CD4-positive, CD25-positive, alpha-beta regulatory T cell (primary cell): ENCODE data around the gene ALDH8A1. TPM values are rescaled to one million over a fixed set of nuclear protein-coding genes. Genes with fewer than 3 reads are reported as not detected.

Experiments
- ATAC-seq, 2 donors: fragments of 150-1000 bp; cut with Tn5 transposase; one replicate each; pipeline ENCODE4 v1.10.0; 2021; ENCODE audit warnings: low read depth in 2 of 2, moderate number of reproducible peaks in 2 of 2, moderate library complexity in 1 of 2
- DNase-seq, 3 donors: peaks; one replicate each; pipeline versions ENCODE4 v3.0.0 to v3.0.0-alpha.2; 2012 to 2022; ENCODE audit warnings: mixed read lengths in 1 of 3
- H3K27ac ChIP-seq: one replicate; pipeline ENCODE4 v1.7.0; 2013; ENCODE audit warnings: mild to moderate bottlenecking, low read length; ENCODE audit not compliant: insufficient read depth, poor library complexity, severe bottlenecking
- H3K27me3 ChIP-seq: one replicate; pipeline ENCODE4 v1.7.0; 2013; ENCODE audit warnings: low read length; ENCODE audit not compliant: control insufficient read depth, insufficient read depth
- H3K36me3 ChIP-seq: one replicate; pipeline ENCODE4 v1.7.0; 2013; ENCODE audit warnings: mild to moderate bottlenecking, low read length, moderate library complexity; ENCODE audit not compliant: control insufficient read depth, insufficient read depth
- H3K4me1 ChIP-seq: 2 replicates; pipeline ENCODE4 v1.7.0; 2013; ENCODE audit warnings: mild to moderate bottlenecking, low read length; ENCODE audit not compliant: insufficient read depth, control insufficient read depth, poor library complexity, severe bottlenecking
- H3K4me3 ChIP-seq: one replicate; pipeline ENCODE4 v1.7.0; 2013; ENCODE audit warnings: low read depth, mild to moderate bottlenecking, low read length, moderate library complexity
- H3K9me3 ChIP-seq, 2 experiments: 1 replicate in 1 of 2; 2 replicates in 1 of 2; pipeline ENCODE4 v1.7.0; 2013; ENCODE audit warnings: low read length in 2 of 2, mild to moderate bottlenecking in 1 of 2, moderate library complexity in 1 of 2; ENCODE audit not compliant: control insufficient read depth in 2 of 2
- H3K27ac Mint-ChIP-seq, 3 donors: one replicate each; pipeline ENCODE4 v1.8.0; 2020 to 2022; ENCODE audit warnings: mild to moderate bottlenecking in 3 of 3, mixed read lengths in 3 of 3, moderate library complexity in 2 of 3
- H3K27me3 Mint-ChIP-seq: one replicate; pipeline ENCODE4 v1.8.0; 2022; ENCODE audit warnings: mild to moderate bottlenecking, mixed read lengths
- H3K36me3 Mint-ChIP-seq: one replicate; pipeline ENCODE4 v1.8.0; 2020; ENCODE audit warnings: mixed read lengths
- H3K4me1 Mint-ChIP-seq, 4 donors: one replicate each; pipeline ENCODE4 v1.8.0; 2020 to 2022; ENCODE audit warnings: mixed read lengths in 4 of 4, mild to moderate bottlenecking in 1 of 4
- H3K4me3 Mint-ChIP-seq, 4 donors: one replicate each; pipeline ENCODE4 v1.8.0; 2020 to 2022; ENCODE audit warnings: mild to moderate bottlenecking in 4 of 4, mixed read lengths in 4 of 4, moderate library complexity in 3 of 4
- H3K9me3 Mint-ChIP-seq, 7 donors: one replicate each; pipeline ENCODE4 v1.8.0; 2020 to 2022; ENCODE audit warnings: mixed read lengths in 7 of 7, mild to moderate bottlenecking in 3 of 7, moderate library complexity in 2 of 7
- polyA plus RNA-seq, 4 donors: library from polyadenylated mRNA; unstranded; fragments of 300-500 nt; fragmentation: Illumina TruSeq; gene quantifications; one replicate each; pipeline ENCODE4 v1.2.3, GENCODE V29; 2021
- total RNA-seq: library from RNA; stranded (reverse); gene quantifications from one replicate; pipeline ENCODE4 v1.2.3, GENCODE V29; 2022

ALDH8A1 gene
- total and polyA plus RNA-seq, 5 donors from 2014 or later = 0.39 to 4.4 TPM; not detected in 3

DNA sequence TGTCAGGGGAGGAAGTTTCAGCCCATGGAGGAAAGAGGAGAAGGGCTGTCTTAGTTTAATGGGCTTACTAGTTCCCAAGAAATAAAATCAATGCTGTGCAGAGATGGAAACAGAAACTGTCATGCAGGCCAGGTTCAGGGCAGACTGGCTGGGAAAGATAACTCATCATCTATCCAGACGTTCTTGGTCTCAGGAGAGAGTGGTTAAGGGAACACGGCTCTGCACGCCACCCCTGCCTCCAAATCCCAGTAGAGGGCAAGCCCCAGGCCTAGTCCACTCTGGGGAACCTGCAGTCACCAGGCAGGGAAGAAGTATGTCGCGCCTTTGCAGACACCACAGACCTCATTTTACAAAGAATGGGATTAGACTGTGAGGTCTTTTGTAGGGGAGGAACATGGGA is 12.5 kb downstream of the ALDH8A1 start:
- Histone ChIP-seq H3K4me3 (no peak overlapping the region), H3K27me3 (no peaks in the 10 kb centered on the region), H3K4me1 (peaks cover 5% of the 10 kb centered on the region), H3K36me3 (no peaks in the 10 kb centered on the region), H3K9me3 (no peaks in the 10 kb centered on the region), H3K27ac (no peak overlapping the region)
- no peaks in the 10 kb centered on the region for H3K27me3 Mint-ChIP-seq
- no peak for ATAC-seq
- DNase-seq = no peak
- no peaks in the 10 kb centered on the region for H3K9me3 Mint-ChIP-seq
- H3K4me3 Mint-ChIP-seq = no peak overlapping the region
- H3K36me3 Mint-ChIP-seq = peaks cover 11% of the 10 kb centered on the region
- H3K27ac Mint-ChIP-seq = peak overlapping the region in 1 of 3 donors; percentile 20
- H3K4me1 Mint-ChIP-seq = peaks cover 5 to 20% (median 6%) of the 10 kb centered on the region in 4 donors

DNA sequence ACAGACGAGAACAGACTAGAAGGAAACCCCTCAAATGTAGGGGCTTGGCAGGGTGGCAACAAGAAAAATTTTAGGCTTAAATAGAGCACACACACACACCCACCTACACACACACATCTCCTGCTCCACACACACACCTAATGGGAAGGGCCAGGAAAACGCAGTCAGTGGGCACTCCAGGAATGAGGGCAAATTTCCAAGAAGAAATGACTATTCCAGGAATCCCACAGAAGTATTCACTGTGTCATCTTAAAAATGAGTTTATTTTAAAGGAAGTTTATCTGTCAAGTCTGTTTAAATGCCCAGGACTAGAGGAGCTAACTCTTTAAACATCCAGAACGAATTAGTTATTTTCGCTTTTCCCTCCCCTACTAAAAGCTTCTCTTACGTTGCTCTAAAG is 13.0 kb downstream of the ALDH8A1 start:
- no peak for ATAC-seq
- no peak overlapping the region for H3K4me3 Mint-ChIP-seq
- H3K4me1 Mint-ChIP-seq = peaks cover 5 to 20% (median 6%) of the 10 kb centered on the region in 4 donors
- Histone ChIP-seq H3K4me1 (peaks cover 5% of the 10 kb centered on the region), H3K36me3 (no peaks in the 10 kb centered on the region), H3K27ac (no peak overlapping the region), H3K9me3 (no peaks in the 10 kb centered on the region), H3K4me3 (no peak overlapping the region), H3K27me3 (no peaks in the 10 kb centered on the region)
- H3K9me3 Mint-ChIP-seq = no peaks in the 10 kb centered on the region
- no peak overlapping the region for H3K27ac Mint-ChIP-seq
- no peaks in the 10 kb centered on the region for H3K27me3 Mint-ChIP-seq
- DNase-seq = no peak
- H3K36me3 Mint-ChIP-seq = peaks cover 16% of the 10 kb centered on the region

DNA sequence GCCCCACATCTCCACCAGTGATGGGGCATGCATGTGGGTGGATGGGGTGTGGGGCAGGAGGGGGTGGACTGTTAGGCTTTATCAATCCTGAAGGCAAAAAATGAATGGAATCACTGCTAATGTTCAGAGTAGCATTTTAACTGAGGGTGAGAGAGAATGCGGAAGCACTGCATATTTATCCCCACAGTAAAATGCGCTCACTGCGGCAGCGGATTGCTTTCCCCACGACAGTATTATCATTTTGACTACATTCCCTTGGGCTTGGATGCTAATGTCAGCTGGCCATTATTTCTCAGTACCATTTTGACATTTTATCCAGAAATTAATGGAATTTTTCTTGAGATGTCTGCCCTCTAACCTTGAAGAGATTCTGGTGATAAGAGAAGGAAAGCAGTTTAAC is 13.4 kb downstream of the ALDH8A1 start:
- Histone ChIP-seq H3K27me3 (no peaks in the 10 kb centered on the region), H3K4me1 (peaks cover 5% of the 10 kb centered on the region), H3K36me3 (no peaks in the 10 kb centered on the region), H3K9me3 (no peaks in the 10 kb centered on the region), H3K4me3 (no peak overlapping the region), H3K27ac (no peak overlapping the region)
- no peak for DNase-seq
- H3K27ac Mint-ChIP-seq = no peak overlapping the region
- H3K27me3 Mint-ChIP-seq = no peaks in the 10 kb centered on the region
- H3K4me3 Mint-ChIP-seq = no peak overlapping the region
- no peaks in the 10 kb centered on the region for H3K9me3 Mint-ChIP-seq
- peaks cover 17% of the 10 kb centered on the region for H3K36me3 Mint-ChIP-seq
- peaks cover 5 to 20% (median 6%) of the 10 kb centered on the region in 4 donors for H3K4me1 Mint-ChIP-seq
- no peak for ATAC-seq

DNA sequence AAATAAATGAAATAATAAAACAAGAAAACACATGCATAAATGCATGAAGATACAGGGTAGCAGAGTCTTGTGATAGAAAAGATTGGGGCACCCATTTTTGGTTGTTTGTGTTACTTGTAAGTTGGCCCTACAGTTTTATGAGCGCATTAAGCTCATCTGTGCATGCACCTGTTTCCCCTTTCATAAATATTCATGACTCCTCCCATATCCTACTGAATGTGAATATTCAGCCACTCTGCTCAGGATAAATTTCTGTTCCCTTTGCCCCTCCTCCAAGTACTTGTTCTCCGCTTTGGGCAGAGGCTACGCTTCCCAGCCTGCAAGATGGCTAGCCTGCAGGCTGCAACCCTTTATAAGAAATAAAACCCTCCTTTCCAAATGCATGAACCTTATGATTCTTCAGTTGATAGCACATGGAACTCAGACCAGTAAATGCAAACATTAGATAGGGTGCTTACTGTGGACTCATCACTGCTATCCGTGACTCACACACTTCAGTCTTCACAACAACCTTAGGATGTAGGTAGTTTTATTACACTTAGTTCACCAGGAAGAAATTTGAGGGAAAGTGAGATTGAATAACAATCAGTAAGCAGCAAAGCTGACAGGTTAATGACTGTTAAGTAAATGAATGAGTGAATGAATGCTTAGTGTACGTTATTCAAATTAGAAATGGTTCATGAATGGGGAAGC is 15.0 kb downstream of the ALDH8A1 start:
- Histone ChIP-seq H3K9me3 (no peaks in the 10 kb centered on the region), H3K4me3 (no peak overlapping the region), H3K27me3 (no peaks in the 10 kb centered on the region), H3K27ac (no peak overlapping the region), H3K4me1 (peaks cover 5% of the 10 kb centered on the region), H3K36me3 (no peaks in the 10 kb centered on the region)
- Mint-ChIP-seq H3K27me3 (no peaks in the 10 kb centered on the region), H3K9me3 (no peaks in the 10 kb centered on the region), H3K36me3 (peaks cover 16% of the 10 kb centered on the region), H3K4me3 (no peak overlapping the region), H3K27ac (no peak overlapping the region), H3K4me1 (peaks cover 0 to 14% (median 5%) of the 10 kb centered on the region in 4 donors)
- DNase-seq = no peak
- ATAC-seq = no peak

DNA sequence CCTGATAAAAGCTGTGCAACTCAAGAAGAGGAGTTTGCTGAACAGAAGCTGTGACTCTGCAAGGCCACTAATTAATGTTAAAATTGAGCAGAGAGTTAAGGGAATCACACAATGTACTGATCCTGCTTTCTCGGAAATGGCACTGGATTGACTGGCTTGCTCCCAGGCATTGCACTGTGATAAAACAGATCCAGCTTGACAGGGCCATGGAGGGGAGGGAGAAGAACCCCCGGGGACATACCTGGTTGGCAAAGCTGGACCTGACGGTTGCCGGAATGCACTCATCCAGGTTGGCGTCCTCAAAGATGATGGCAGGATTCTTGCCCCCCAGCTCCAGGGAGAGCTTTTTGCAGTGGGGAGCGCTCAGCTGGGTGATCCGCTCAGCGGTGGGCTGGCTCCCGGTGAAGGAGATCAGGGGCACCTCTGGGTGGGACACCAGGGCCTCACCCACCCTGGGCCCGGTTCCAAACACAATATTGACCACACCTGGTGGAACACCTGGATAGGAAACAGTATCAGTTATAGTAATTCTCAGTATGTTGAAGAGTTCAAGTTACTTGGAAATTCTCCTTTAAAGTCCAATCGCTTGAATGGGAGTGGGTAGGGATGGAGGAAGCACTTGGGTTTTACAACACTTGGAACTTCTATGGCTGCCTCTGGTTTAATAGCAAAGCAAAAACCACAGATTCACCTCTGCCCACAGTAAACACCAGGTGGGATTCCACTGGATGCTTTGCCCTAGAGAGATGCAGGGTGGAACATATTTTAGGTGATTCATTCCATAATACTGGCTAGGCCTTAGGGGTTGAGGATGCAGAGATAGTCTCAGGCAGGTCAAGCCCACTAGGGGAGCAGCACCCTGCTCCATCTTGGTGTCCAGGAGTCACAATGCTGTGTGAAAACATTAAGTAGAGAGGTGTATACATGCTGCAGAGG is 17.1 kb downstream of the ALDH8A1 start:
- Mint-ChIP-seq H3K4me3 (no peak overlapping the region), H3K36me3 (peaks cover 21% of the 10 kb centered on the region), H3K27ac (no peak overlapping the region), H3K27me3 (no peaks in the 10 kb centered on the region), H3K4me1 (peaks cover 0 to 3% (median 1%) of the 10 kb centered on the region in 4 donors), H3K9me3 (no peaks in the 10 kb centered on the region)
- Histone ChIP-seq H3K36me3 (no peaks in the 10 kb centered on the region), H3K27ac (no peak overlapping the region), H3K4me3 (no peak overlapping the region), H3K9me3 (no peaks in the 10 kb centered on the region), H3K27me3 (no peaks in the 10 kb centered on the region), H3K4me1 (no peaks in the 10 kb centered on the region)
- no peak for DNase-seq
- ATAC-seq = no peak

DNA sequence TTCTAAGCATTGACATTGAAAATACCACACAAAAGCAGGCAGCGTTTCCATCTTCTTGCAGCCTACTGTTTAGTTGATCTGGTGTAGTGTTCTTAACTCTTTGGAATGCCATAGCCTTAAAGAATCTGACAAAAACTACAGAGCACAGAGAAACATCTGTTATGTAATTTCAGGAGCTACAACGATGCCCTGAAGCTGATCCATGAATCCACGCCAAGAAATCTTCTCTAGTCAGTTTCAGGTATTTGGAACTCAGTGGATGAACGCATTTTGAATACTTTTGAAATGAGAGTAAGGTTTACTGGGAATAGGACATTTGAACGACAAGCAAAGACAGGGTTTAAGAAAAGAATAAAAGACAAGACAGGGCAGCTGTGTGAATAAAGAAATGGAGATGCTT is 17.8 kb downstream of the ALDH8A1 start:
- Histone ChIP-seq H3K27me3 (no peaks in the 10 kb centered on the region), H3K36me3 (no peaks in the 10 kb centered on the region), H3K9me3 (no peaks in the 10 kb centered on the region), H3K4me1 (no peaks in the 10 kb centered on the region), H3K4me3 (no peak overlapping the region), H3K27ac (no peak overlapping the region)
- Mint-ChIP-seq H3K4me1 (peaks cover 0 to 7% (median 3%) of the 10 kb centered on the region in 4 donors), H3K4me3 (no peak overlapping the region), H3K9me3 (no peaks in the 10 kb centered on the region), H3K27me3 (no peaks in the 10 kb centered on the region), H3K36me3 (peaks cover 21% of the 10 kb centered on the region), H3K27ac (no peak overlapping the region)
- DNase-seq = no peak
- ATAC-seq = no peak

DNA sequence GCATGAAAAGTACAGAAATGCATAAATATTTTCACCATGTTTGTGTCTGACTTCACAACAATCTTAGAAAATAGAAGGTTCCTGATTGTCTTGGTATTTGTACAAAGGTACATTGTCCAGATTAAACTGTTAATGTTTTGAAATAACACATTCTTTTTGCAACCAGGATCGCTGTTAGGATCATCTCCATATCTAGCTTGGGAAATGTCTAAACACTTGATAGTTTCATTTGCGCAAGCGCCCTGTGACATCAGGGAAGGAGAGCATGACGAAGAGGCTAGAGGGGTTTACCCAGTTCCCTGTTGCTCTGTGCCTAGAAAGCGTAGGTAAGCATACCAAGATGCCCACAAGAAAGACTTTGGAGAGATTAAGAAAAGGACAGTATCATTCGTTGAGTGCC is 19.4 kb downstream of the ALDH8A1 start:
- no peak for ATAC-seq
- no peak overlapping the region for H3K27ac ChIP-seq
- H3K36me3 ChIP-seq = no peaks in the 10 kb centered on the region
- H3K4me1 ChIP-seq = no peaks in the 10 kb centered on the region
- H3K9me3 ChIP-seq = no peaks in the 10 kb centered on the region
- no peaks in the 10 kb centered on the region for H3K27me3 Mint-ChIP-seq
- no peaks in the 10 kb centered on the region for H3K9me3 Mint-ChIP-seq
- H3K4me1 Mint-ChIP-seq = peaks cover 0 to 7% (median 3%) of the 10 kb centered on the region in 4 donors
- H3K27me3 ChIP-seq = no peaks in the 10 kb centered on the region
- no peak overlapping the region for H3K4me3 ChIP-seq
- H3K27ac Mint-ChIP-seq = peak overlapping the region in 1 of 3 donors; percentile 15
- H3K4me3 Mint-ChIP-seq = no peak overlapping the region
- no peak for DNase-seq
- peaks cover 21% of the 10 kb centered on the region for H3K36me3 Mint-ChIP-seq
